LNCaP clone FGC (cell line): Measurements from ENCODE around the gene ZNF536.

Experiments
- DNase-seq: peaks from one replicate; pipeline ENCODE4 v3.0.0-alpha.2; 2011; ENCODE audit warnings: low read depth
- H3K4me3 ChIP-seq: 2 replicates; pipeline ENCODE4 v1.5.1; 2011; ENCODE audit warnings: mild to moderate bottlenecking, low read depth, low read length, control low read depth
- CTCF ChIP-seq: IDR thresholded peaks from 2 replicates; pipeline ENCODE4 v1.5.1; 2012; ENCODE audit warnings: mild to moderate bottlenecking; ENCODE audit not compliant: control insufficient read depth, insufficient read depth; ENCODE audit errors: extremely low read depth

The ZNF536 gene

GRCh38 chr19:30469774-30470173 lies 97.6 kb downstream of the ZNF536 start:
- no peak for DNase-seq
- no peak overlapping the region for H3K4me3 ChIP-seq
- no peak for TF ChIP-seq CTCF

GRCh38 chr19:30471441-30471840 lies 99.3 kb downstream of the ZNF536 start:
- DNase-seq = no peak

GRCh38 chr19:30473334-30473867 lies 101.2 kb downstream of the ZNF536 start:
- no peak for DNase-seq
- no peak for TF ChIP-seq CTCF
- H3K4me3 ChIP-seq = no peak overlapping the region

More at GRCh38 chr19:30471441-30471840, 99.3 kb downstream of the ZNF536 start:
- no peak overlapping the region for H3K4me3 ChIP-seq
- no peak for TF ChIP-seq CTCF

- no peak for DNase-seq
- TF ChIP-seq CTCF = no peak
- no peak overlapping the region for H3K4me3 ChIP-seq
Observed at GRCh38 chr19:30476997-30477396, 104.8 kb downstream of the ZNF536 start.

- no peak for TF ChIP-seq CTCF
- no peak for DNase-seq
- no peak overlapping the region for H3K4me3 ChIP-seq
Observed at GRCh38 chr19:30479231-30479630, 107.0 kb downstream of the ZNF536 start.

- no peak for DNase-seq
- no peak for TF ChIP-seq CTCF
- no peak overlapping the region for H3K4me3 ChIP-seq
Observed at GRCh38 chr19:30480097-30480496, 107.9 kb downstream of the ZNF536 start.

GRCh38 chr19:30481063-30481462 lies 108.9 kb downstream of the ZNF536 start:
- DNase-seq = no peak
- no peak for TF ChIP-seq CTCF
- no peak overlapping the region for H3K4me3 ChIP-seq
